ENCODE data around the gene TGM2. TPM values are rescaled to one million over a fixed set of nuclear protein-coding genes. Genes with fewer than 3 reads are reported as not detected.

Gene TGM2
- total RNA-seq, 1 experiment from 2014 or later = 1.5 TPM

DNA sequence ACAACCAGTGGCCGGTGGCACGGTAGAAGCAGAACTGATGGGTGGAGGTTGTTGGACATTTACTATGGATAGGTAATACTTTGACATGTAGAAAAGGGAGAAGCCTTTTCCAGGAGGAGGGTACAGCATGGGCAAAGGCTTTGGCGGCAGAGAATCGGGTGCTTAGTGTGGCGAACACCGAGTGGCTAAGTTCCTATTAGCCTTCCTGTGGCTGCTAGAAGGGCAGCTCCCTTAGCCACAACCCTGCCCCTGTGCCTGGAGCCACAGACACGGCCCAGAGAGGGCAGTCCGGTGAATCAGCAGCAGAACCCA lies 37.9 kb upstream of the TGM2 start:
- Mint-ChIP-seq H3K27me3 (ENCODE audit: insufficient read depth, unreplicated experiment) (no peaks in the 10 kb centered on the region), H3K4me1 (ENCODE audit: insufficient read depth, unreplicated experiment) (peaks cover 16% of the 10 kb centered on the region), H3K9me3 (ENCODE audit: unreplicated experiment) (peaks cover 7% of the 10 kb centered on the region), H3K27ac (ENCODE audit: low read depth, unreplicated experiment) (no peak overlapping the region), H3K36me3 (ENCODE audit: insufficient read depth, unreplicated experiment) (no peaks in the 10 kb centered on the region), H3K4me3 (ENCODE audit: unreplicated experiment) (no peak overlapping the region)
- DNase-seq (ENCODE audit: unreplicated experiment) = no peak
- CTCF ChIA-PET = interaction anchor here (1.0 to 11.8 kb wide), 4 partner anchors 8 to 110 kb away, joined by 3 to 198 read pairs (median 8); no protein-coding TSS in a partner anchor
- intact Hi-C loops (cut with micrococcal nuclease) = no loop called here
- no TSS peak for BruUV-seq (replicated peaks)
- POLR2A ChIA-PET = interaction anchor here (2.4 kb wide), 1 partner anchor 93 kb away, joined by 7 read pairs; no protein-coding TSS in a partner anchor
- TF ChIP-seq, protein P1, sequence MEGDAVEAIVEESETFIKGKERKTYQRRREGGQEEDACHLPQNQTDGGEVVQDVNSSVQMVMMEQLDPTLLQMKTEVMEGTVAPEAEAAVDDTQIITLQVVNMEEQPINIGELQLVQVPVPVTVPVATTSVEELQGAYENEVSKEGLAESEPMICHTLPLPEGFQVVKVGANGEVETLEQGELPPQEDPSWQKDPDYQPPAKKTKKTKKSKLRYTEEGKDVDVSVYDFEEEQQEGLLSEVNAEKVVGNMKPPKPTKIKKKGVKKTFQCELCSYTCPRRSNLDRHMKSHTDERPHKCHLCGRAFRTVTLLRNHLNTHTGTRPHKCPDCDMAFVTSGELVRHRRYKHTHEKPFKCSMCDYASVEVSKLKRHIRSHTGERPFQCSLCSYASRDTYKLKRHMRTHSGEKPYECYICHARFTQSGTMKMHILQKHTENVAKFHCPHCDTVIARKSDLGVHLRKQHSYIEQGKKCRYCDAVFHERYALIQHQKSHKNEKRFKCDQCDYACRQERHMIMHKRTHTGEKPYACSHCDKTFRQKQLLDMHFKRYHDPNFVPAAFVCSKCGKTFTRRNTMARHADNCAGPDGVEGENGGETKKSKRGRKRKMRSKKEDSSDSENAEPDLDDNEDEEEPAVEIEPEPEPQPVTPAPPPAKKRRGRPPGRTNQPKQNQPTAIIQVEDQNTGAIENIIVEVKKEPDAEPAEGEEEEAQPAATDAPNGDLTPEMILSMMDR (IDR thresholded peaks at IDR 0.05; ENCODE audit: unreplicated experiment) = no peak

GRCh38 chr20:38202153-38202981 lies 37.3 kb upstream of the TGM2 start:
- Mint-ChIP-seq H3K4me3 (ENCODE audit: unreplicated experiment) (no peak overlapping the region), H3K27ac (ENCODE audit: low read depth, unreplicated experiment) (no peak overlapping the region), H3K9me3 (ENCODE audit: unreplicated experiment) (peaks cover 7% of the 10 kb centered on the region), H3K4me1 (ENCODE audit: insufficient read depth, unreplicated experiment) (peaks cover 18% of the 10 kb centered on the region), H3K36me3 (ENCODE audit: insufficient read depth, unreplicated experiment) (no peaks in the 10 kb centered on the region), H3K27me3 (ENCODE audit: insufficient read depth, unreplicated experiment) (no peaks in the 10 kb centered on the region)
- TF ChIP-seq, protein P1 (IDR thresholded peaks at IDR 0.05; ENCODE audit: unreplicated experiment) = no peak
- no TSS peak for BruUV-seq (replicated peaks)
- CTCF ChIA-PET = interaction anchor here (0.7 to 11.8 kb wide), 6 partner anchors 8 to 135 kb away, joined by 3 to 198 read pairs (median 8); no protein-coding TSS in a partner anchor
- POLR2A ChIA-PET = interaction anchor here (0.6 to 2.4 kb wide), 6 partner anchors 10 to 139 kb away, joined by 3 to 12 read pairs (median 5); no protein-coding TSS in a partner anchor
- intact Hi-C loops (cut with micrococcal nuclease) = no loop called here
- DNase-seq (ENCODE audit: unreplicated experiment) = no peak

- intact Hi-C loops (cut with micrococcal nuclease) = no loop called here
- TF ChIP-seq, protein P1 (IDR thresholded peaks at IDR 0.05; ENCODE audit: unreplicated experiment) = no peak
- no TSS peak for BruUV-seq (replicated peaks)
- no peaks in the 10 kb centered on the region for H3K27me3 Mint-ChIP-seq (ENCODE audit: insufficient read depth, unreplicated experiment)
- no peak overlapping the region for H3K4me3 Mint-ChIP-seq (ENCODE audit: unreplicated experiment)
- no peak overlapping the region for H3K27ac Mint-ChIP-seq (ENCODE audit: low read depth, unreplicated experiment)
- DNase-seq (ENCODE audit: unreplicated experiment) = peak; percentile 65
- peaks cover 28% of the 10 kb centered on the region for H3K4me1 Mint-ChIP-seq (ENCODE audit: insufficient read depth, unreplicated experiment)
- ChIA-PET POLR2A (interaction anchor here (0.6 to 2.4 kb wide), 10 partner anchors 9 to 443 kb away, joined by 3 to 12 read pairs (median 4); no protein-coding TSS in a partner anchor), CTCF (interaction anchor here (0.6 to 11.8 kb wide), 8 partner anchors 9 to 144 kb away, joined by 3 to 198 read pairs (median 8); no protein-coding TSS in a partner anchor)
- H3K36me3 Mint-ChIP-seq (ENCODE audit: insufficient read depth, unreplicated experiment) = no peaks in the 10 kb centered on the region
- H3K9me3 Mint-ChIP-seq (ENCODE audit: unreplicated experiment) = peaks cover under 1% of the 10 kb centered on the region
Measured at GRCh38 chr20:38201356-38201755, 36.3 kb upstream of the TGM2 start.

GRCh38 chr20:38200646-38201045 lies 35.6 kb upstream of the TGM2 start:
- no TSS peak for BruUV-seq (replicated peaks)
- ChIA-PET POLR2A (interaction anchor here (1.0 to 2.4 kb wide), 4 partner anchors 12 to 90 kb away, joined by 3 to 12 read pairs (median 6); no protein-coding TSS in a partner anchor), CTCF (interaction anchor here (1.7 to 11.8 kb wide), 3 partner anchors 10 to 143 kb away, joined by 10 to 198 read pairs (median 11); no protein-coding TSS in a partner anchor)
- DNase-seq (ENCODE audit: unreplicated experiment) = no peak
- TF ChIP-seq, protein P1 (IDR thresholded peaks at IDR 0.05; ENCODE audit: unreplicated experiment) = no peak
- Mint-ChIP-seq H3K27ac (ENCODE audit: low read depth, unreplicated experiment) (no peak overlapping the region), H3K4me3 (ENCODE audit: unreplicated experiment) (no peak overlapping the region), H3K9me3 (ENCODE audit: unreplicated experiment) (no peaks in the 10 kb centered on the region), H3K4me1 (ENCODE audit: insufficient read depth, unreplicated experiment) (peaks cover 35% of the 10 kb centered on the region), H3K36me3 (ENCODE audit: insufficient read depth, unreplicated experiment) (no peaks in the 10 kb centered on the region), H3K27me3 (ENCODE audit: insufficient read depth, unreplicated experiment) (no peaks in the 10 kb centered on the region)
- intact Hi-C loops (cut with micrococcal nuclease) = no loop called here

Measured in MCF 10A (cell line).